IPS DF 6.9 (cell line): ENCODE results near the gene FGF18.

Source experiments
- DNase-seq: peaks from one replicate; pipeline ENCODE4 v3.0.0-alpha.2; 2013; ENCODE audit warnings: low read depth, low spot score
- H3K27ac ChIP-seq: one replicate; pipeline ENCODE4 v1.5.1; 2013; ENCODE audit warnings: low read length, control low read depth
- H3K27me3 ChIP-seq: 2 replicates; pipeline ENCODE4 v1.6.1; 2013; ENCODE audit warnings: mild to moderate bottlenecking, low read length; ENCODE audit not compliant: control insufficient read depth, insufficient read depth
- H3K36me3 ChIP-seq: 2 replicates; pipeline ENCODE4 v1.6.1; 2013; ENCODE audit warnings: low read length; ENCODE audit not compliant: control insufficient read depth, insufficient read depth
- H3K4me1 ChIP-seq: 2 replicates; pipeline ENCODE4 v1.6.1; 2013; ENCODE audit warnings: low read length; ENCODE audit not compliant: control insufficient read depth, insufficient read depth
- H3K4me3 ChIP-seq: 2 replicates; pipeline ENCODE4 v1.5.1; 2013; ENCODE audit warnings: mild to moderate bottlenecking, low read length
- H3K9me3 ChIP-seq: 2 replicates; pipeline ENCODE4 v1.6.1; 2013; ENCODE audit warnings: low read length, inconsistent platforms; ENCODE audit not compliant: control insufficient read depth, insufficient read depth
- WGBS: extraction: QIAGEN DNeasy Blood & Tissue Kit; methylation state at CpG from one replicate; pipeline ENCODE4 v1.1.7; 2013; ENCODE audit warnings: mixed read lengths, missing lambda C conversion rate; ENCODE audit not compliant: insufficient read length, insufficient coverage; 5-methylcytosine and 5-hydroxymethylcytosine counted together

FGF18 gene

GRCh38 chr5:171444582-171444981 lies 25.1 kb downstream of the FGF18 start:
- H3K27ac ChIP-seq = no peak overlapping the region
- peaks cover 4% of the 10 kb centered on the region for H3K4me1 ChIP-seq
- H3K9me3 ChIP-seq = no peaks in the 10 kb centered on the region
- WGBS = no CpG with 5 or more reads among the region's 12 CpGs
- H3K27me3 ChIP-seq = no peaks in the 10 kb centered on the region
- no peaks in the 10 kb centered on the region for H3K36me3 ChIP-seq
- DNase-seq = no peak
- H3K4me3 ChIP-seq = no peak overlapping the region

- no peaks in the 10 kb centered on the region for H3K36me3 ChIP-seq
- H3K9me3 ChIP-seq = no peaks in the 10 kb centered on the region
- no peak overlapping the region for H3K27ac ChIP-seq
- DNase-seq = no peak
- H3K4me1 ChIP-seq = peaks cover 8% of the 10 kb centered on the region
- 0 out of 2 replicates have a peak, but pooled peaks cover 1% of the 10 kb centered on the region for H3K27me3 ChIP-seq
- H3K4me3 ChIP-seq = no peak overlapping the region
- WGBS = no CpG with 5 or more reads among the region's 14 CpGs
Observed at GRCh38 chr5:171445644-171446516, 26.4 kb downstream of the FGF18 start.

- peaks cover 8% of the 10 kb centered on the region for H3K4me1 ChIP-seq
- no peak for DNase-seq
- WGBS = no CpG with 5 or more reads among the region's 5 CpGs
- H3K9me3 ChIP-seq = no peaks in the 10 kb centered on the region
- H3K27ac ChIP-seq = no peak overlapping the region
- no peak overlapping the region for H3K4me3 ChIP-seq
- 0 out of 2 replicates have a peak, but pooled peaks cover 1% of the 10 kb centered on the region for H3K27me3 ChIP-seq
- H3K36me3 ChIP-seq = no peaks in the 10 kb centered on the region
Observed at GRCh38 chr5:171447226-171447625, 27.8 kb downstream of the FGF18 start.

- Histone ChIP-seq H3K9me3 (no peaks in the 10 kb centered on the region), H3K4me1 (peaks cover 8% of the 10 kb centered on the region), H3K27me3 (0 out of 2 replicates have a peak, but pooled peaks cover 1% of the 10 kb centered on the region), H3K27ac (no peak overlapping the region), H3K36me3 (no peaks in the 10 kb centered on the region), H3K4me3 (no peak overlapping the region)
- no CpG with 5 or more reads among the region's 10 CpGs for WGBS
- DNase-seq = no peak
Observed at GRCh38 chr5:171449426-171449825, 30.0 kb downstream of the FGF18 start.

GRCh38 chr5:171450423-171451331 lies 31.2 kb downstream of the FGF18 start:
- Histone ChIP-seq H3K4me1 (peaks cover 8% of the 10 kb centered on the region), H3K27me3 (0 out of 2 replicates have a peak, but pooled peaks cover 1% of the 10 kb centered on the region), H3K27ac (no peak overlapping the region), H3K36me3 (no peaks in the 10 kb centered on the region), H3K9me3 (no peaks in the 10 kb centered on the region), H3K4me3 (peak overlapping the region; percentile 54; the same call in 1 of the 2 replicates)
- no CpG with 5 or more reads among the region's 88 CpGs for WGBS
- DNase-seq = no peak

GRCh38 chr5:171451421-171451820 lies 32.0 kb downstream of the FGF18 start:
- DNase-seq = no peak
- H3K36me3 ChIP-seq = no peaks in the 10 kb centered on the region
- WGBS = no CpG with 5 or more reads among the region's 17 CpGs
- peak overlapping the region; percentile 5; the same call in 1 of the 2 replicates for H3K4me3 ChIP-seq
- no peak overlapping the region for H3K27ac ChIP-seq
- 0 out of 2 replicates have a peak, but pooled peaks cover 1% of the 10 kb centered on the region for H3K27me3 ChIP-seq
- H3K9me3 ChIP-seq = no peaks in the 10 kb centered on the region
- H3K4me1 ChIP-seq = peaks cover 8% of the 10 kb centered on the region

GRCh38 chr5:171453056-171453725 lies 33.7 kb downstream of the FGF18 start:
- no peak overlapping the region for H3K27ac ChIP-seq
- H3K27me3 ChIP-seq = 0 out of 2 replicates have a peak, but pooled peaks cover 1% of the 10 kb centered on the region
- H3K36me3 ChIP-seq = no peaks in the 10 kb centered on the region
- DNase-seq = no peak
- no peak overlapping the region for H3K4me3 ChIP-seq
- no CpG with 5 or more reads among the region's 11 CpGs for WGBS
- H3K9me3 ChIP-seq = no peaks in the 10 kb centered on the region
- peaks cover 8% of the 10 kb centered on the region for H3K4me1 ChIP-seq

- Histone ChIP-seq H3K27me3 (0 out of 2 replicates have a peak, but pooled peaks cover 1% of the 10 kb centered on the region), H3K36me3 (no peaks in the 10 kb centered on the region), H3K9me3 (no peaks in the 10 kb centered on the region), H3K4me3 (no peak overlapping the region), H3K4me1 (peaks cover 6% of the 10 kb centered on the region), H3K27ac (no peak overlapping the region)
- DNase-seq = no peak
- no CpG with 5 or more reads among the region's 2 CpGs for WGBS
Observed at GRCh38 chr5:171453988-171454387, 34.5 kb downstream of the FGF18 start.

GRCh38 chr5:171454549-171454948 lies 35.1 kb downstream of the FGF18 start:
- no peaks in the 10 kb centered on the region for H3K36me3 ChIP-seq
- H3K27ac ChIP-seq = no peak overlapping the region
- no peaks in the 10 kb centered on the region for H3K9me3 ChIP-seq
- no peak for DNase-seq
- H3K4me3 ChIP-seq = no peak overlapping the region
- WGBS = no CpG with 5 or more reads among the region's 10 CpGs
- H3K4me1 ChIP-seq = peaks cover 3% of the 10 kb centered on the region; the same call in 1 of the 2 replicates
- H3K27me3 ChIP-seq = 0 out of 2 replicates have a peak, but pooled peaks cover 1% of the 10 kb centered on the region

GRCh38 chr5:171455522-171455921 lies 36.1 kb downstream of the FGF18 start:
- no CpG with 5 or more reads among the region's 2 CpGs for WGBS
- Histone ChIP-seq H3K9me3 (no peaks in the 10 kb centered on the region), H3K36me3 (no peaks in the 10 kb centered on the region), H3K4me3 (no peak overlapping the region), H3K4me1 (no peaks in the 10 kb centered on the region), H3K27me3 (no peaks in the 10 kb centered on the region), H3K27ac (no peak overlapping the region)
- DNase-seq = no peak
